HG02588 (cell line): ENCODE results near the gene NTM.

Source experiments
- ATAC-seq: cut with Tn5 transposase; IDR thresholded peaks from one replicate; pipeline ENCODE4 v1.9.1; 2021; ENCODE audit warnings: mild to moderate bottlenecking, moderate library complexity; ENCODE audit not compliant: unreplicated experiment

The NTM gene

DNA sequence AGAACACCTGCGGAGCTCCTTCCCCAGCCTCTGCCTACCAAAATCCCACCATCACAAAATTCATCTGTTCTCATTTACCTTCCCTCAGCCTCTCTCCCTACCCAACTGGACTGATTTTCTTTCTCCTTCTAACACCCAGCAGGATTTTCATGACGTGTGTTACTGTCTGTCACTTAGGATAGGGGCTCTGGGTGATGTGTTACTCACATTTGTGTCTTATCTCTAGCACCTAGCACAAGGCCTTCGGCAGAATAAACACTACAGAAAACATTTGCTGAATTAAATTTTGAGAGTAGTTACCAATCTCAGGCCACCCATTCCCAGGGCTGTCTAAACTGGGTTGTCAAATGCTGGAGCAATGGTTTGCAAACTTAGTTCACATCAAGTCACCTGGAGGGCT is 88.0 kb downstream of the NTM start:
- ATAC-seq, result no peak

DNA sequence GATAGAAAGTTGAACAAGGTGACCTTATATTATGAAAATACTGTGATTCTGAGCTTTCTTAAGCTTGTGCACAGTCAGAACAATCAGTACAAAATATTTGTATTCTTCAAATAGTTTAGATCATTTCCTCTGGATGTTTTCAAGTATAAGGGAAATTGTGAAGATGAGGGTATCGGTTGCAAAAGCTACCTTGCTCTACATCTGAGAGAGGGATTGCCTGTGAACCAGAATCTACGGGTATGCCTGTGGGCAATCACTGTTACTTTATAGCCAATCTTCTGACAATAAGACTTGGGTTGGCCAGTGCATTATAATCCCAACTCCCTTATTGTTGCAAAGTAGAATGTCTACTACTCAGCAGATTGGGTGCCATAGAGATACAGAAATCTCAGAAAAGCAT is 90.5 kb downstream of the NTM start:
- no peak for ATAC-seq

DNA sequence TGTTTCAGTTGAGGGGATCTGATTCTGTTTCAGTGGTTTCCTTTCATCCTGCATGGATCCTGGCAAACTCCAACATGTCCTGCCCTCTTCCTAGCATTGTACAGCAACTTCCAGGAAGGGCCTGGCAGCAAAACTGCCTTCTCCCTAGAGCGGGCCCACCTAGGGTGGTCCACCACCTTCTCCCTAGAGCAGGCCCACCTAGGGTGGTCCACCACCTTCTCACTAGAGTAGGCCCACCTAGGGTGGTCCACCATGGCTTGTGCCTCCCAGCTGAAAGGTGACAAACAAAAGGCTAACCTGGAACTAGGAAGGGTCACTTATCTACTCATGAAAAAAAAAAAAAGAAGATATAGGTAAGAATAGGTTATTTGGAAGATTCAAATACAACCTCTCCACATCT is 92.2 kb downstream of the NTM start:
- ATAC-seq, result no peak

DNA sequence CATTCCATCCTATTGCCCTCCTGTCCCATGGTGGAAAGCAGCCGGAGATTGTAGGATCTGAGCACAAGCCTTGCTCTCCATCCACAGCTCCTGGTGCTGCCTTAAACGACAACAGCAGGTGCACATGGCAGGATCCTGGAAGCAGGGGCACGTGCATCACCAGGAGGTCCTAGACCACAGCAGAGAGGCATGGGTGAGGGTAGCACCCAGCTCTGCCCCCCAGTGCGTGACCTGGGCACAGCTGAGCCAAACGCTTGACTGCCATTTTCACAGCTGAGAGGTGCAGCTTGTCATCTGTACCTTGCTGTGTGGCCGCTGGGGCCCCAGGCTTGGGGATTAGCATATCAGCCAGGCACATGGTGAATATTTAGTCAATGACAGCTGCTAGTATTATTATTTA is 92.7 kb downstream of the NTM start:
- ATAC-seq, result no peak

DNA sequence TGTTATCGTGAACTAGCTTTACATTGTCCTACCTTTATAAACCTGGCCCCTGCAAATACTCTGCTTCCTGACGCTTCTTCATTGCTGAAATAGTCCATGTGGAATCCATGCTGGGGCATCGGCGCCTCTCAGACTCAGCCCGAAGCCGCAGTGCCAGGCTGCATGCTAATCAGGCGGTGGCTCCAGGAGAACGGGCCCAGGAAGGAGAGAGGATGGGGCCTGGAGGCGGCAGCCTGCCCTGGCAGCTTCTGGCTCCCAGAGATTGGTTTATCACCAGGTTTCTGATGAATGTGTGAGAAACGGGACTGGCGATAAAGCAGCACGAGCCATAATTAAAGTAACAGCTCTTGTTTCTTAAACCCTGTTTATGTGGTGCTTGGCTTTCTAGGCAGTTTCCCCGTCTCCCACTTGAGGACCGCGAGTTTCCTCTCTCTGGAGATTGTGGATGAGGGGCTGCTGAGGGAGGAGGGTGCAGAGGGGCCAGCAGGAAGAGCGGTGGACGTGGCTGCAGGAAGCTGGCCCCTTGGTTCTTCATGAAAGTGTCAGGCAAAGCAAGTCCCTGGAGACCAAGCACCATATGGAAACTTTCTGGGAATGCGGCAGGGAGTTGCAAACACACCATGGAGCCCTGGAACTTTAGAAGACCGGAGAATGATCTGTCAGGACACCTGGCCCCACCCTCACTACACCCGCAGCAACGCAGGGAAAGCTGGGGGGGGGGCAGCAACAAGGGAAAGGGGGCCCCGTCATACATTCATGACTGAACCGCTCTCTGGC is 93.4 kb downstream of the NTM start:
- no peak for ATAC-seq

DNA sequence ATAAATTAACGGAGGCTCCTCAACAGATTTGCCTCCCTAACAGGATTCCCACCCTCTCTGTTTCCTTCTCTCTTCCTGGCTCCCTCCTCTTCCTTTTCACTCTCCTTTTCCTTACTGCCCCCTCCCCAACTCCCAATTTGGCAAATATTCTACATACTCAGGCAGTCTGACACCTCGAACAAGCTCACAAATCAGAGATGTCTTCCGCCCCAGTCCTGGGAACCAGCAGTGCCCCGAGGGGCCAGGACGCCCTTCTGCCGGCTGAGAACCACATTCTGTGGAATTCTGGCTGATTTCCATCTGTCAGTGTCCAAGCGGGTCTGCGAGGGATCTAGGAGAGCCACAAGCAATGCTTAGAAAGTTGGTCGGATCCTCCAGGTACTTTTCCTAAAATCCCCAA is 94.0 kb downstream of the NTM start:
- ATAC-seq, result no peak

DNA sequence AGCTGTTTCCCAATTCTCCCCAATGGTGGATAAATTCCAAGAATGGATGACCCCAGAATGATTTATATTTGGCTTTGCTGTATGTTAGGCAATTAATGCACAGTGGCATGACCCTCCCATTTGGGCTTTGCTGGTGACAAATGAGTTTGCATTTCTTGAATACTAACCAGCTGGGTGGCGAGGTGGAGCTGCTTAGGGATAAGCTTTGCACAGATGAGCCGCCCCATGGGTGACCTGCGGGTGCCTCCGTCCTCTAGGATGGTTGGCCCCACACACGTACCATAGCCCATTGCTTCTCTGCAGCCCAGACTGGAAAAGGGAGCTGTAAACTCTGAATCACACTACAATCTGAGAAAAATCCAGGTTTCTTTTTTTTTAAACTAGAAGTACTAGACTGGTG is 94.6 kb downstream of the NTM start:
- ATAC-seq, result no peak

DNA sequence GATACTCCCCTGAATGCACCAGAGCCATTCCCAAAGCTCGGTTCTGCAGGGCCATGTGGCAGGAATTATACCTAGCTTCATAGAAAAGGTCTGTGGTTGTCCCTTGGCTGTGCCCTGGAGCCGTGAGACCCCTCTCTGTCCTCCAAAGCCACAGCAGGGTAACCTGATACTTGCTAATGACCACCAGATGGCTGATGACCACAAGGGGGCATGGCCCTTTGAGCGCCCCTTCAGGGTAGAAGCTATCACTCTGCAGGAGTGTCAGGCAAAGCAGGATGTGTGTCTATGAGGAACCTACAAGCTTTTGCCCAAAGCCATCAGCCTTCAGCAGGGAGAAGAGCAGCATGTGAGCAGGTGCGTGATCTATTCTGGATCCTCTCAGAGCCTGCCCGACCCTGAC is 95.3 kb downstream of the NTM start:
- ATAC-seq, result no peak

DNA sequence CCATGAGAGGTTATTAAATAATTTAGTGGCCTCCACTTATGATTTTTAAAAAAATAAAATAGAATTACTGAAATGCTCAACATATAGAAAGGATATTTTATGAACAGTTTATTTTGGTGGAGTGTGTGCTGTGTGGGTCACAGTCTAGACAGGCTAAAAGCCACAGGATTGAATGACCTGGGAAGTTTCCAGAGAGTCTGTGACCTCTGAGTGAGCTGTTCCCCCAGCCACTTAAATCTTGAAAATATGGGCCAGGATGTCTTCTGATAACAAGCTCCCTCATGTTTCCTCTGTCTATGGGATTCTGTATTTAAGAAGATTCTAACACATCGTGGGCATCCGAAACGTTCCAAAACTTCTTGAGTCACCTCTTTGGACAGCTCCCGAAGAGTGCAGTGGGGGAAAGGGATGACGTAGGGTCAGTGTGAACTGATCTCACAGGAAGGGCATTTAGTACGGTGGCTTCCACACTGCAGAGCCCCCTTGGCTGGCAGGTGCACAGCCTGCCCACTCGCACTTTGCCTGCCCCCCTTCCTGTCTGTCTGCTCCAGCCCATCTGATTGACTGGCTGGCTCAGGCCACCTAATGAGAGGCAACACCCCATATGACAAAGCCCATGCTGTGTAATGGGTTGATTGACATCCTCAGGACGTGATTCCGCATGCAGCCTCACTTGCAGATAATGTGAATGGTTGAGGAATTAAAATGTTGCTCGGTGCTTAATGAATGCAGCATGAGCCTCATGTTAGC is 97.4 kb downstream of the NTM start:
- ATAC-seq, result no peak

DNA sequence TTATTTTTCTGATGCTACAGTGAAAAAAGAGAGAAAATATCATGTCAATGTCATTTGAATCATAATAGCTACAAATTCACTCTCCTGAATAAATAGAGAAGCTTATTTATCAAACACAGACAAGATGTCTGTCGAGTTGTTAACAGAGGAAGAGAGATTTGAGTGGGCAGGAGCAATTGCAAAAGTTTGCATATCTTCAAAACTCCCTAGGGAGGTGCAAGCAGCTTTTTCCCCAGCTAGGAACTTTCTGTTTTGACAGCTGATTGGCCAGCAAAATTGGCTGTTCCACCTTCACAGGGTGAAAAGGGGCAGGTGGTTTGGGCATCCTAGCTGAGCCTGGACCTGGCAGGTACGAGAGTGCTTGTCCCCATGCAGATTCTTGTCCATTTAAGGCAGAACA is 98.2 kb downstream of the NTM start:
- no peak for ATAC-seq

DNA sequence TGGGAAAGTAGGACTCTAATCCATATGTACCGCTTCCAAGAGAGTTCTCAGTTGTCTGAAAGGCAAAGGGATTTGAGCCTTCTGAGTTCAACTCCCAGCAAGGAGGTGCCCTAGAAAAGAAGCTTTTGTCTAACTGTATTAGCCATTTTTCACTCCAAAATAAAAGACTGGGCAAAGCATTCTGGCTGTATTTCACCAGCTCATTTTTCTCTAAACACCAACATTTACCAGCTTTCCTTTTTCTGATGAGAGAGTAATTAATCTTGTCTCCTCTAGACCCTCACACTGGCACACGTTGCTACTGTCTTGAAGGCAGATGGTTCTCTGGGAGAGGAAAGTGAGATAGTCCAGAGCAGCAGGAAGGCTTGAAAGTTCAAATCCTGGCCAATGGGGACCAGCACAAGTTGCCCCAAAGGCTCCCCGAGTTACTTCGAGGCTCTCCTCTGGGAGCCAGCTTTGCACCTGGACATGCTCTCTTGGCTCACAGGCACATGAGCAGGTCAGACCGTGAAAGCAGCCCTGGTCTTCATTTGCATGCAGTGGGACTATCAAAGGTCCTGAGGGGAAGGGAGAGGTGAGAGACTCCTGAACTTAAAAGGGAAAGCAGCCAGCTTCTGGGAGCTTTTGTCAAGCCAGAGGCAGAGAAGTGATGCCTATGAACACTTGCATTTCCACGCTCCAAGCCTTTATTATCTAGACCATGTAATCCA is 100.0 kb downstream of the NTM start:
- ATAC-seq, result no peak

DNA sequence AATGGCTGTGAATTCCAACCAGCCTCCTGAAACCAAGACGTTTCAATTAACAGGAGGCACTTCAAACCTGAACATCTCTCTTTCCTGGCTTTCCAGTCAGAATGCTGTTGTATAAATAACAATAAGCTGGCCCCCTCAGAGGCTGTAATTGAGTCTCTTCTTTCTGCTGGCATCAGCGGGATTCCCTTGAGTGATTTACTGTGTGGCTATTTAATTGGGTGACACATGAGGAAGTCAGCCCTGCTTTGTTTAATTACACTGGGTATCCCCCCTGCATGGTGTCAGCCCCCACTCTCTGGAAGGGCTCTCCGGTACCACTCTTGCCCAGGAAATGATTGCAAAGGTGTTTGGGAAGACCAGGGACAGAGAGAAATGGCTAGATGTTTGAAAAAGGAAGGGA is 101.6 kb downstream of the NTM start:
- no peak for ATAC-seq

DNA sequence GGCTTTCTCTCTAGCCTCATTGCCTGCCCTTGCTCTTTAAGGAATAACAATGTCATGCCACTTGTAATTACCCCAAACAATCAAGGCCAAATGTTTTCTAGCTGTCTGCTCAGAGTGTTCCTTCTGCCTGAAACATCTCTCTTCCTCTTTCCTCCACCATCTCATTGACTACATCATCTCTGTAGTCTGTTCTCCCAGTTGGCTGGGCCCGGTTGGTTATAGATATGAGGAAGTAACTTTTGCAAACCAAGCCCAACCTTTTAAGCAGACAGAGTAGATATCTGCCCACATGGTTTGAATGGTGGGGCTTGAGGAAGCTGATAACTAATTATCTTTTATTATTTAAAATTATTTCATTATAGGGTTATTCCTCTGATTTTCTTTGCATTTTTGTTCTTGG is 104.5 kb downstream of the NTM start:
- ATAC-seq, result no peak

DNA sequence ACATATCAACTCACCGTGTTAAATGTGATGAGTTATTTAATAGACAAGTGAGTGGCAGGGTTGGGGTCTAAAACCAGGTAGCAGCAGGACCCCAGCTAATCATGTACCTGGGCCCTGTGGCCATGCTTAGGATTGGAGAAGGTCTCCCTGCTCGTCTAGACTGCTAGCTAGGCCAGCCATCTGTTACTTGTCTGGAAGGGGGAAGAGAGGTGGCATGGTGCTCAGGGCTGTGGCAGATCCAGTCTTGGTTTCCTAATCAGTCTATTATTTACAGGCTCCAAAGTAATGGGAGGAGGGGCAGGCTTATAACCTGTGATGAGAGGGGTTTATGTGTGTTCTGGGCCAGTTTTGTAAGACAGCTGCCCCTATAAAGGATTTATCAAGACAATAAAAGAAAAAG is 105.9 kb downstream of the NTM start:
- no peak for ATAC-seq

DNA sequence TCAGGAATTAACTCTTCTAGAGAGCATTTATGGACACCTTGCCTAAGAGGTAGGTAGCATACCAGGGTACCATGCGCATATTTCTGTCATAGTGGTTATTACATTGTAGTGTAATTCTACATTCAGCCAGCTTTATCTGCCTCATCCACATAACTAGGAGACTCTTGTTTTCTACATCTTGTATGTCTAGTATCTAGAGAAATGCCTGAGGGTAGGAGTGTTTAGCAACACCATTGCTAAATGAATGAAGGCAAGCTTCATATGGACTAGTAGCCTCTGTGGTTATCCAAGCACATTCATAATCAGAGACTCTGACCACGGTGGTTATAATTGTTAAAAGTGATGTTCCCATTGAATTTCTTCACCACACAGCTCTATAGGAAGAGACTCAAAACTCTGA is 107.9 kb downstream of the NTM start:
- no peak for ATAC-seq

DNA sequence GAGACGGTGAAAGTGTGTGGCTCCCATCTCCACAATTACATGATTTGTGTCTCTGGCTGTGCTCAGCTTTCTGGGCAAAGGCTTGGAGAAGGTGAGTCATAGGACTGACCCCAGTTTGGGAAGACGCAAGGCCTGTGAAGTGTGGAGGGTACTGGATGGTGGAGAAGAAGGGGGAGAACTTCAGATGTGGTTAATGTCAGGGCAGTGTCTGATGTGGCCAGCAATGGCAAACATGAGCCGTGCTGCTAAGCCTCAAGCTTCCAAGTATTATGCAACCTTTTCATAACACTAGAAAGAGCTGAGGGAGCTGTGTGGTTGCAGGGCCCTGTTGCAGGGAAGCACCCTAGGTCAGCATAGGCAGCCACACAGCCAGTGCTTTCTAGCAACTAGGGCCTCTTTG is 110.9 kb downstream of the NTM start:
- no peak for ATAC-seq

DNA sequence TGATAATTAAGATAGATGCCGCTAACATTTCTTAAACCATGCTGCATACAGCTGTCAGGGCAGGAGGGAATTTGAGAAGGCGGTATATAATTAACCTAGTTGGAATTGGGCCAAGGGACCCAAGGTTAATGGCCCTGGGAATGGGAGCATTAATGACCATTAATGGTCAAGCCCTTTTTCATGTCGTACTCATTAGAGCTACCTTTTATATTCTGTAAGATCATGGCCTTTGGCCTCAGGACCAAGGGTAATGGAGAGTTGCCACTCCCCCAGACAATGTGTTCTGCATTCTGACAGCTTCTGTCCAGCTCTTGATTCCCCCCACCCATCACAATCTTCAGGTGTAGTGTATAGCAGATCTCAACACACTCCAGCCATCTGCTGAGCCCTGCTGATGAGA is 111.6 kb downstream of the NTM start:
- no peak for ATAC-seq

DNA sequence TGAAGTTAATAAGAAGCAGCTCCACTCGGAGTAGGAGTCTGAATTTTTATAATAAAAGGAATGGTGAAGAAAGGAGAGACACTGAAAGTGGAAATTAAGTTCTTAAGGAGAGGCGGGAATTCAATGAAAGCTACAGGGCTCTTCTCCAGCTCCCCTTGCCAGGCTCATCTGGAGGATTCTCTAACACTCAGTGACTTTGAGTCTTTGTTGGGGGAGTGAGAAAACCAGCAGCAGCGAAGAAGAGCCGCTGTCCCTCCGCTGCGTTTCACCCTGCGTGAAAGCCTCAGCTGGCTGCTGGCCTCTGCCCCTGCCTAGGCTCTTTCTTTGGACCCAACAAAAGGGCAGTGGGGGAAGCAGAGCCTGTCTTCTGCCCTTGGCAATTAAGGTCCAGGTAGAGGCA is 113.0 kb downstream of the NTM start:
- ATAC-seq, result no peak

DNA sequence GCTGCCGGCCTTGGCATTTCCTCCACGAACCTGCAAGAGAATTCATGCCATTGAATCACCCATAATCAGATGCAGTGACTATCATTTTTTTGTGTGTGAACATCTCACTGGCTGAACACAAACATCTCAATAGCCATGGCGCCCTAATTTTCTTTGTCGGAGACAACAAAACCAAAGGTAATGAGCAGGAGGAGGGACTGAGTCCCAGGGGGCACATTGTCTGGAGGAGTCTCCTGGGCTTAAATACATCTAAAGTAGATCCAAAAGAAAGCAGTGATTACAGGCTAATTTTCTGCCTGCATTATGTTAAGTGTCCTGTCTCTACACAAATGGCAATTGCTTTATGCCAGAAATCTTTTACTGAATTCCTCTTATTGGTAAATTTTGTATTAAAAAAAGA is 113.5 kb downstream of the NTM start:
- ATAC-seq, result no peak

DNA sequence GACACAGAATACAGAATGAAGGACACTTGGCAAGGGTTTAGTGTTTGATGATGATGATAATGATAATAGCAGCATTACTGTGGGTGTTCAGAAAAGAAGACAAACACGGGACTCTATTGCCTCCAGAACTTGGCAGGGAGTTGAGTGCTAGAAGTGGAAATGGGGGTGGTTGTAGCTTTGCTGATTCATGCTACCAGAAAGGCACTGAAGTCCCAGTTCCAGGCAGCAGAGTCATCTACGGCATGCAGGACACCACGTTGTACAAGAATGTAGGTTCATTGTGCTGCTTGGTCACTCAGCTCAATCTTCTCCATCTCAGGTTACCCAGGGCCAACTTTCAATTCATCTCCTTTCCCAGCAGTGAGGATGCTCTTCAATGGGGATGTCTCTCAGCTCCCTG is 115.7 kb downstream of the NTM start:
- no peak for ATAC-seq

DNA sequence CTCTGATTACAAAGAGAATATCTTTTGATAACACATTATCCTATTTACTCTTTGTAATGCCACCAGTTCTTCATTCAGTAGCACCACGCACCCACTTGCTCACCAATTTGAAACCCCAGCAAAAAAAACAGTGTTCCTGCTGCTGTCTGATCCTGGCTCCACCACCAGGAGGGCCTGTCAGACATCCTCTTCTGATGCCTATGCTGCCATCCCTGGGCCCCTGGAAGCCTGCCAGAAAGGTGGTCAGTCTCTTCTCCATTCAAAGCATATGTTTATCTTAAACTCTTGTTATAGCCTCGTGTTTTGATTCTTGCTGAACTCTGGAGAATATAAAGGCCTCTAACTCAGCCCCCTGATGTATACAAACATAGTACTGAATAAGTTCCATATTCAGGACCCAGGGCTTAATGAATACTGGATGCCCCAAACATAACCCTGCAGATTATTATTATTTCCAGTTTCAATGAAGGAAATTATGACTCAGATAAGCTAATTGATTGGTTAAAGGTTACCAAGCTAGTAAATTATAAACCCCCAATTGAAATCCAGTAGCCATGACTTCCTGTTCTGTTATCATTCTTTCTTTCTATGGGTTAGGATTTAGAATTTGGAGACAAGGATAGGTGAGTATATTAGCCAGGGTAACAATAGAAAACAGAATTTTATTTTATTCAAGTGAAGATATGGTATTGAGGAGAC is 116.7 kb downstream of the NTM start:
- no peak for ATAC-seq
